ENCODE data around the gene MAPK8. TPM values are rescaled to one million over a fixed set of nuclear protein-coding genes. Genes with fewer than 3 reads are reported as not detected.

MAPK8 gene
- total and polyA plus RNA-seq, 4 experiments from 2014 or later, result 13.3 to 49.9 (median 35.0) TPM

DNA sequence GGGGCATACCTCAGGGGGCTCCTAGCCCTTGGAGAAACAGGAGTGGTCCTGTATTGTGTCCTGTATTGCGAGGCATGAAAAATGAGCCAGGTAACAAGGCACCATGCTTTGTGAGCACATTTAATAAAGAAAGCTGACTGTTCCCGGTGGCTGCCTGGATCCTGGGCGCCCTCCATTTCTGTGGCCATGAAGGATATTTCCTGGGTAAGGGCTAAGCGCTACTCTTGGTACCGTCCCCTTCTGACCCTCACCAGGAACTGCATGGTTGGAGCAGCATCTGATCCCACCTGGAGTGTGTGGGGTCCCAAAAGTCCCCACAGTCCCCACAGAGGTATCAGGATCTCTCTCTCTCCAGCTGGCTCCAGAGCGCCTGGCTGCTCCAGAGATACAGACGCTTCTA lies 139.5 kb downstream of the MAPK8 start:
- Histone ChIP-seq H3K36me3 (ENCODE audit: insufficient read depth, low read length) (no peaks in the 10 kb centered on the region), H3K4me1 (ENCODE audit: insufficient read depth, low read length) (no peaks in the 10 kb centered on the region), H3K9me3 (ENCODE audit: control insufficient read depth in 1 of 2, low read length in 2 of 2) (no peaks in the 10 kb centered on the region), H3K27me3 (ENCODE audit: insufficient read depth, low read length) (no peaks in the 10 kb centered on the region), H3K27ac (ENCODE audit: low read depth, low read length) (no peak overlapping the region), H3K4me3 (ENCODE audit: low read length in 2 of 2) (no peak overlapping the region)
- ChIA-PET POLR2A (ENCODE audit: partially characterized antibody) (no interaction called here), CTCF (ENCODE audit: partially characterized antibody) (no interaction called here)
- Mint-ChIP-seq H3K4me3 (no peak overlapping the region), H3K4me1 (no peaks in the 10 kb centered on the region), H3K9me3 (no peaks in the 10 kb centered on the region), H3K27me3 (peaks cover 0 to 2% of the 10 kb centered on the region in 2 donors), H3K36me3 (no peaks in the 10 kb centered on the region), H3K27ac (no peak overlapping the region)
- intact Hi-C loops (cut with micrococcal nuclease), result no loop called here
- DNase-seq, result no peak

DNA sequence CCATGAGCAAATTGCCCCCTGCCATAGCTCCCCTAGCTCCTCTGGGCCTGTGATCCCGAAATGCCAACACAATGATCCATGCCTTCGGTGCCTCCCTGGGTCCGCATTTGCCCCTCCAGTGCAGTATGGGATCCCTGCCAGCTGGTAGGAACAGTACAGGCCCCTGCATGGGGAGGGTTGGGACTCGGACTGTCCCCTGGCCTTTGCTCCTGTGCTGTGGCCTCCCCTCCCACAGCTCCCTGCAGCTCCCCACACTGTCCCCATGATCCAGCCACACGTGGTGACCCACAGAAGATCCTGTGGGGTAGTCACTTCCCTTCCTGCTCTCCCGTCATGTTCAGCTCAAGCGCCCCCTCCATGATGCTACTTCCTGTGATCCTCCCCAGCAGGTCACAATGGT lies 140.3 kb downstream of the MAPK8 start:
- no peaks in the 10 kb centered on the region for H3K36me3 Mint-ChIP-seq
- no peak overlapping the region for H3K4me3 Mint-ChIP-seq
- no peak for DNase-seq
- no peaks in the 10 kb centered on the region for H3K9me3 Mint-ChIP-seq
- Histone ChIP-seq H3K4me3 (ENCODE audit: low read length in 2 of 2) (no peak overlapping the region), H3K27me3 (ENCODE audit: insufficient read depth, low read length) (no peaks in the 10 kb centered on the region), H3K9me3 (ENCODE audit: control insufficient read depth in 1 of 2, low read length in 2 of 2) (no peaks in the 10 kb centered on the region), H3K36me3 (ENCODE audit: insufficient read depth, low read length) (no peaks in the 10 kb centered on the region), H3K4me1 (ENCODE audit: insufficient read depth, low read length) (no peaks in the 10 kb centered on the region), H3K27ac (ENCODE audit: low read depth, low read length) (no peak overlapping the region)
- POLR2A ChIA-PET (ENCODE audit: partially characterized antibody), result no interaction called here
- no peak overlapping the region for H3K27ac Mint-ChIP-seq
- peaks cover 0 to 2% of the 10 kb centered on the region in 2 donors for H3K27me3 Mint-ChIP-seq
- CTCF ChIA-PET (ENCODE audit: partially characterized antibody), result no interaction called here
- intact Hi-C loops (cut with micrococcal nuclease), result no loop called here
- H3K4me1 Mint-ChIP-seq, result no peaks in the 10 kb centered on the region

DNA sequence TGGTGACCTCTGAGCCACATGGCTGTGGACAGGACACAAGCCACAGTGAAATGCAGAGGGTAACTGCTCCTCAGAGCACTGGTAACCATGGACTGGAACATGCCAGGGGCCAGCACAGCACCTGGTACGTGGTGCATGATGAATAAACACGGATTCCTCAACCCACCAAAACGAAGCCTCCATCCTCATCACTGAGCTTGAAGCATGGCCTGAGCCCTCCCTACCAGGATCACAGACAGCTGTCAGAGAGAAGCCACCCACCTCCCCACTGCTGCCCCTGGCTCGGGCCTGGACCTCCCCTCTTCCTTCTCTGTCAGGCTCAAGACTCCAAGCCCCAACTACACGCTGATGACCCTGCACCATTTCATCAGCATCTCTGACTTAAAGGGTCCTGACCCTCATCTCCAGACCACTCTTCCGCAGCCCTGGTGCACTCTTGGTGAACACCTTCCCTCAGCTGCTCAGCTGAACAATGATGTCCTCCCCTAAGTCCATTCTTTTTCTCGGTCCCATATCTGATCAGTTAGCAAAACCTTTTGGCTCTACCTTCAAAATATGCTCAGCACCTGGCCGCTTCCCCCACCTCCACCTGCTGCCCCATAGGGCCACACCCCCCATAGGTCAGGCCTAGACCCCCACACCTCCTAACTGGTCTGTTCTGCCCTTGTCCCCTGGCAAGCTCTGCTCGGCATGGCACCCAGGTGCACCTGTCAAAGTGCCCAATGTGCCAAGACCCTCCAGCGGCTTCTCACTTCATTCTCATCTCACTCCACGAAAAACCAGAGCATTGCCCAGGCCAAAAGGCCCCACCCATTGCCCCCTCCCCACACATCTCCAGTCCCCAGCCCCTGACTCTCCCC lies 141.1 kb downstream of the MAPK8 start:
- ChIA-PET CTCF (ENCODE audit: partially characterized antibody) (no interaction called here), POLR2A (ENCODE audit: partially characterized antibody) (no interaction called here)
- DNase-seq, result no peak
- H3K4me3 Mint-ChIP-seq, result no peak overlapping the region
- no peaks in the 10 kb centered on the region for H3K4me1 ChIP-seq (ENCODE audit: insufficient read depth, low read length)
- no peak overlapping the region for H3K27ac Mint-ChIP-seq
- no peaks in the 10 kb centered on the region for H3K27me3 ChIP-seq (ENCODE audit: insufficient read depth, low read length)
- intact Hi-C loops (cut with micrococcal nuclease), result no loop called here
- no peaks in the 10 kb centered on the region for H3K4me1 Mint-ChIP-seq
- no peak overlapping the region for H3K4me3 ChIP-seq (ENCODE audit: low read length in 2 of 2)
- H3K9me3 Mint-ChIP-seq, result no peaks in the 10 kb centered on the region
- no peak overlapping the region for H3K27ac ChIP-seq (ENCODE audit: low read depth, low read length)
- H3K9me3 ChIP-seq (ENCODE audit: control insufficient read depth in 1 of 2, low read length in 2 of 2), result no peaks in the 10 kb centered on the region
- no peaks in the 10 kb centered on the region for H3K36me3 Mint-ChIP-seq
- H3K36me3 ChIP-seq (ENCODE audit: insufficient read depth, low read length), result no peaks in the 10 kb centered on the region
- peaks cover 0 to 2% of the 10 kb centered on the region in 2 donors for H3K27me3 Mint-ChIP-seq

DNA sequence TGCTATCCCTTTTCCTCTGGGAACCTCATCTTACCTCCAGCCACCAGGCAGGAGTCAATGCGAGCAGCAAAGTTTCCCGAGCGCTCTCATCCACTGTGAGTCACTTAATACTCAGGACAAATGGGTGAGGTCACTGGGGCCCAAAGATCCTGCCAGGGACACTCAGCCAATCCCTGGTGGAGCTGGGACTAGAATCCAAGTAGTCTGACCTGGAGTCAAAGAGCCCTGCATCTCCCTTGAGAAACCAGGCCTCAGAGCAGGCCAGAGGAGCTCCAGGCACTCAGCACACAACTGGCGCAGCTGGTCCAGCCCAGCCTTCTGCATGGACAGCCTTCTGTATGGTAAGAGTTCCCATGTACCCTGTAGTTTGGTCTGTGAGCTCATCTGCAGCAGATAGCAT lies 142.3 kb downstream of the MAPK8 start:
- Mint-ChIP-seq H3K27me3 (peaks cover 0 to 2% of the 10 kb centered on the region in 2 donors), H3K36me3 (no peaks in the 10 kb centered on the region), H3K4me1 (no peaks in the 10 kb centered on the region), H3K4me3 (no peak overlapping the region), H3K9me3 (peaks cover 0 to 3% (median 0%) of the 10 kb centered on the region in 8 donors), H3K27ac (no peak overlapping the region)
- H3K27ac ChIP-seq (ENCODE audit: low read depth, low read length), result no peak overlapping the region
- no peaks in the 10 kb centered on the region for H3K4me1 ChIP-seq (ENCODE audit: insufficient read depth, low read length)
- DNase-seq, result no peak
- no peak overlapping the region for H3K4me3 ChIP-seq (ENCODE audit: low read length in 2 of 2)
- no peaks in the 10 kb centered on the region for H3K9me3 ChIP-seq (ENCODE audit: control insufficient read depth in 1 of 2, low read length in 2 of 2)
- no peaks in the 10 kb centered on the region for H3K27me3 ChIP-seq (ENCODE audit: insufficient read depth, low read length)
- ChIA-PET POLR2A (ENCODE audit: partially characterized antibody) (no interaction called here), CTCF (ENCODE audit: partially characterized antibody) (no interaction called here)
- no peaks in the 10 kb centered on the region for H3K36me3 ChIP-seq (ENCODE audit: insufficient read depth, low read length)
- intact Hi-C loops (cut with micrococcal nuclease), result no loop called here

DNA sequence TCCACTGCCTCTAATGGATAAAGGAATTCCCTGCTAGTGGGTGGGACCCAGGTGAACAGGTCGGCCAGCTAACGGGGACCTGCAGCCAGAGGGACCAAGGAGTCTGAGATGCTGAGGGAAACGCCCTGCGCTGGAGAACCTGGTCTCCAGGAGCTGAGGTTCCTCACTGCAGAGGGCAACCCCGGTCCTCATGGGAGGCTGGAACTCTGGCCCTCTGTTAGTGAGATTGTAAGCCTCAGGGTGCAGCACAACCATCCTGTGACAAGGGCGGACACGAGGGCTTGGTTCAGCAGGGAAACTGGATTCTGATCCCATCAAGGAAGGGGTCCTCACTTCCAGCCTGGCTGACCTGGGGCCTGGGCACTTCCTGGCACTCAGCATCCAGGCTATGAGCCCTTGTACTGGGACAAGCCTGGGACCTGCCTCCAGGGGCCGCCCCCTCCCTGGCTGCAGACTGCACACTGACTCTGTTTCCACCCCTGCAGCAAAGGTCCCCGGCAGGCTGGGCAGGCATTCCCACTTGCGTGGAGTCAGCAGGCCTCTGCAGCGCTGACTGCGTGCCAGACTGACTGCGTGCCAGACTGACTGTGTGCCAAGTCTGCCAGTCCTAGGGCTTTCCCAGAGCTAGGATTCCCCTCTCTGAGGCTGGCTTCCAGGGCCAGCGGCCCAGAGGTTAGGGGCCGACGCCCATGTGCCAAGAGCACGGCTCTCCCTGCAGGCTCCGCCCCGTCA lies 143.2 kb downstream of the MAPK8 start:
- H3K9me3 ChIP-seq (ENCODE audit: control insufficient read depth in 1 of 2, low read length in 2 of 2), result no peaks in the 10 kb centered on the region
- Mint-ChIP-seq H3K36me3 (no peaks in the 10 kb centered on the region), H3K4me1 (no peaks in the 10 kb centered on the region), H3K9me3 (peaks cover 0 to 3% (median 0%) of the 10 kb centered on the region in 8 donors), H3K27me3 (peaks cover 0 to 4% of the 10 kb centered on the region in 2 donors), H3K27ac (no peak overlapping the region), H3K4me3 (no peak overlapping the region)
- intact Hi-C loops (cut with micrococcal nuclease), result no loop called here
- no peaks in the 10 kb centered on the region for H3K36me3 ChIP-seq (ENCODE audit: insufficient read depth, low read length)
- H3K4me1 ChIP-seq (ENCODE audit: insufficient read depth, low read length), result no peaks in the 10 kb centered on the region
- no peak overlapping the region for H3K27ac ChIP-seq (ENCODE audit: low read depth, low read length)
- no peaks in the 10 kb centered on the region for H3K27me3 ChIP-seq (ENCODE audit: insufficient read depth, low read length)
- ChIA-PET CTCF (ENCODE audit: partially characterized antibody) (no interaction called here), POLR2A (ENCODE audit: partially characterized antibody) (no interaction called here)
- no peak overlapping the region for H3K4me3 ChIP-seq (ENCODE audit: low read length in 2 of 2)
- DNase-seq, result no peak

DNA sequence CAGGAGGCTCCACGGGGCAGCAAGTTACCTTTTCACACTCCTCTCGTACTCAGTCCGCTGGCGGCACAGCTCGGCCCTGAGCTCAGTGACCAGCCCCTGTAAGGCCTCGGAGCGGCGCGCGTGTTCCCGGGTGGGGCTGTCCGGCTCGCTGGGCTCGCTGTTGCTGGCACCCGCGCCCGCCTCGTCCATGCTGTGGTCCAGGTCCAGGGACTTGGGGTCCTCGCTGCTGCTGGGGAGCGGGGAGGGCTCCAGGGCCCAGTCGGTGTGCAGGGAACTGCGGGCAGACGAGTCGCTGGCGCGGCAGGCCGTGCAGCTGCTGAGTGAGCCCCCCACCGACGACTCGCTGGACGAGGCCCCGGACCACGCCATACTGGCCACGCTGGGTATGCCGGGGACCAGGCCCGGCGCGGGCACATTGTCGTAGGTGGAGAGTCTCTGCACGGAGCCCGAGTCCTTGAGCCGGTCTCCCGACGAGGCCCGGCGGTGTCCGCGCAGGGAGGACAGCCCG lies 143.8 kb downstream of the MAPK8 start:
- no peaks in the 10 kb centered on the region for H3K4me1 ChIP-seq (ENCODE audit: insufficient read depth, low read length)
- peaks cover 0 to 4% of the 10 kb centered on the region in 2 donors for H3K27me3 Mint-ChIP-seq
- intact Hi-C loops (cut with micrococcal nuclease), result no loop called here
- no peak overlapping the region for H3K4me3 Mint-ChIP-seq
- no peak overlapping the region for H3K4me3 ChIP-seq (ENCODE audit: low read length in 2 of 2)
- ChIA-PET CTCF (ENCODE audit: partially characterized antibody) (no interaction called here), POLR2A (ENCODE audit: partially characterized antibody) (no interaction called here)
- DNase-seq, result no peak
- no peaks in the 10 kb centered on the region for H3K9me3 ChIP-seq (ENCODE audit: control insufficient read depth in 1 of 2, low read length in 2 of 2)
- H3K9me3 Mint-ChIP-seq, result peaks cover 0 to 3% (median 0%) of the 10 kb centered on the region in 8 donors
- H3K27ac Mint-ChIP-seq, result no peak overlapping the region
- H3K4me1 Mint-ChIP-seq, result no peaks in the 10 kb centered on the region
- no peaks in the 10 kb centered on the region for H3K27me3 ChIP-seq (ENCODE audit: insufficient read depth, low read length)
- H3K36me3 ChIP-seq (ENCODE audit: insufficient read depth, low read length), result no peaks in the 10 kb centered on the region
- no peak overlapping the region for H3K27ac ChIP-seq (ENCODE audit: low read depth, low read length)
- H3K36me3 Mint-ChIP-seq, result no peaks in the 10 kb centered on the region

DNA sequence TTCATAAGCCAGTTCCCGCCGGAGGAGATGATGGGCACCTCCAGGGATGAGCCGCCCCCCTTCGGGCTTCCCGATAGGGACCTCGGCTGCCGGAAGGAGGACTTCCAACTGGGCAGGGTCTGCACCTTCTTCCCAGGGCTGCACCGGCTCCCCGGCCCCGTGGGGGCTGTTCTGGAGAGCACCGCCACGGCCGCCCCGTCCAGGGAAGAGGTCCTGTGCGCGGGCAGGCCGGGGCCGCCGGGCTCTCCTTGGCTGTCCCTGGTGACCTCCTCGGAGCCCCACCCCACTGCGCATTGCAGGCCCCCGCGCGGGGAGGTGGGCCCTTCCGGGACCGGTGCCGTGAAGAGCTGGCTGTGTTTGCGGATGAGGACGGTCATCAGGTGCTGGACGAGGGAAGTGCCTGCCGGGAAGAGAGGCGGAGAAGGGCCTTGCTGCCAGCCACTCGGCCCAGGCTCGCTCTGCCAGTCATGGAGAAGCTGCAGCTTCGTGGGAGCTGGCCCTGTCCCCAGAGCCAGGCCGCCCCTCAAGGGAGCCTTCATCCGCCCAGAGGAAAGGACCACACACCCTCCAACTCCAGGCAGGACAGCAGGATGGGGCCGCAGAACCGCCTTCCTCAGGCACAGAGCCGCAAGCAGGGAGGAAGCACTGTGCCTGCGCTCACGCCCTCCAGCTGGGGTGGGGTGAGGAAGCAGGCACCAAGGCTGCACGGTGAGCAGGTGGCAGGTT lies 144.4 kb downstream of the MAPK8 start:
- no peaks in the 10 kb centered on the region for H3K27me3 ChIP-seq (ENCODE audit: insufficient read depth, low read length)

More for the DNA sequence above, 144.4 kb downstream of the MAPK8 start:
- Histone ChIP-seq H3K9me3 (ENCODE audit: control insufficient read depth in 1 of 2, low read length in 2 of 2) (no peaks in the 10 kb centered on the region), H3K27ac (ENCODE audit: low read depth, low read length) (no peak overlapping the region), H3K4me1 (ENCODE audit: insufficient read depth, low read length) (no peaks in the 10 kb centered on the region), H3K36me3 (ENCODE audit: insufficient read depth, low read length) (no peaks in the 10 kb centered on the region), H3K4me3 (ENCODE audit: low read length in 2 of 2) (no peak overlapping the region)
- Mint-ChIP-seq H3K4me3 (no peak overlapping the region), H3K4me1 (no peaks in the 10 kb centered on the region), H3K9me3 (peaks cover 0 to 3% (median 0%) of the 10 kb centered on the region in 8 donors), H3K27ac (no peak overlapping the region), H3K27me3 (peaks cover 0 to 4% of the 10 kb centered on the region in 2 donors), H3K36me3 (no peaks in the 10 kb centered on the region)
- intact Hi-C loops (cut with micrococcal nuclease), result no loop called here
- CTCF ChIA-PET (ENCODE audit: partially characterized antibody), result no interaction called here
- POLR2A ChIA-PET (ENCODE audit: partially characterized antibody), result no interaction called here
- no peak for DNase-seq

Measured in CD4-positive, alpha-beta memory T cell (primary cell).